HL-60/S4 treated with retinoic acid at 250 ng/mL for 4 days and 3 days (cell line): ENCODE results near the gene COL6A2.

Experiments used
- in situ Hi-C: fragments of 300-500 bp; cut with MboI; formaldehyde crosslinking; loops from 2 replicates; pipeline ENCODE4 v1.7.0; 2022; ENCODE audit warnings: low sequenced_read_pairs

The COL6A2 gene

DNA sequence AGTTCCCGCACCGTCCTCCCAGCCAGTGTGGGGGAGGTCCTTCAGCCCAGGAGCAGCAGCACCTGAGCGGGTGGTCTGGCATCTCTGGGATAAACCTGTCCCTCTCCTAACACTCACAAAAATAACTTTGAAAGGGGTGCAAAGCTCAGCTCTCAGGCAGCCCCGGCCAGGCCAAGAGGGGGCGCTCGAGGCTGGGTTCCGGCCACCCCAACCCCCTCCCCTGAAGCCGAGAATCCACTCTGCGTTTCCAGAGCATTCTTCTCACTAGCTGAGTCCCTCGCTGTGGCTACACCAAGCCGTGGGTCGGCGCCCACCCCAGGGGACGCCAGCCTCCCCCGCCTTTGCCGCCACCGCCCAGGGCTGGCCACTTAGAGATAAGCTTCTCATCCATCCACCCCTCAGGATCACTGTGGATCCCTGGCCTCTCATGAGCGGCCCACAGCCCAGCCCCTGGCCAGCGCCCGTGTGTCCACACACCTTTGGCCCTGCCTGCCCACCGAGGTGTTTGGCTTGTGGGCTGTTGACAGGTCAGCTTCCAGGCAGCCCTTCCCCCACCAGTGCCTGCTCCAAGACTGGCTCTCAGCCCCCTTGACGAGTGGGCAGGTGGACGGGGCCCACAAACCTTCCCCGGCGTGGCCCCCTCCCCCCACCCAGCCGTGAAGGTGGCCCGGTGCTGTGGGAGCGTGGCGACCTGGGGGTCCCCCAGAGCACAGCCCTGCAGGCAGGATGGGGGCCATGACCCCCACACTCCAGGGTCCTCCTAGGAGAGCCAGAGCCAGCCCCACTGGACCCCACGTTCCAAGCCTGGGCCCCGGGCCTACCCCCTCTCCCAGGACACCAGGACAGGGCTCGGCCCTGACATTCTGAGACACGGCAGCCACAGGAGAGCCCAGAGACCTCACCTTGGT, 55.6 kb downstream of the COL6A2 start:
- in situ Hi-C loops, result no loop called here

DNA sequence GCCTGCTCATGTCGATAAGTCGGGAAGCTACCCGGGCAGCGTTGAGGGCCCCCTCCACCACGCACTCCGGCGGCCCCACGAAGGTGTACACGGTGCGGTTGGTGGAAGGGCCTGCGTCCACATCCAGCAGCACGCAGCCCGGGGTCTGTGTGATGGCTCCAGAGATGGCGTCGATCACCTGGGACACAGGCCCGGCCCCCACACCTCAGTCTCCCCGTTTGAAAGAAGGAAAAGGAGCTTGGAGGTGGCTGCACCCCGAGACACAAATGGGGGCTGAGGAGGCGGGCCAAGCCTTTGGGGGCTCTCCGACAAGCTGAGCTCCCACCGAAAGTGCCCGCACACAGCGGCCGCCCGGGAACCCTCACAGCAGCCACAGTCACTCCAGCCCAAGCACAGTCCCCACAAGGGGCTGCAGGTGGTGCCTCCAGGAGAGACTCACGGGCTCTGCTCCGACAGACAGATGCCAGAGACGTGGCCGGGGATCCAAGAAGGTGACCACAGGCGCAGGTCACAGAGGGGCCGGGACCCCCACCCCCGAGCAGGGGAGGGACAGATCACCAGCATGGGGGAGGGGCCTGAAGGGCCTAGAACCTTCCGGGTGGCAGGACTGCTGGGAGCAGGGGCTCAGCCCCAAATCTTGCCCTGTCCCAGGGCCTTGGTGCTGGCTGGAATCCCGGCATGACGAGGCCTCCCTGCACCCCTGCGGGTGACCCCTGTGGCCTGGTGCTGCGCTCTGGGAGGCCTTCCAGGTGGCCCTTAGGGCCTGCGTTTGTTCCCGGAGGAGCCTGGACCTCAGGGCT, 56.4 kb downstream of the COL6A2 start:
- in situ Hi-C loops, result no loop called here

DNA sequence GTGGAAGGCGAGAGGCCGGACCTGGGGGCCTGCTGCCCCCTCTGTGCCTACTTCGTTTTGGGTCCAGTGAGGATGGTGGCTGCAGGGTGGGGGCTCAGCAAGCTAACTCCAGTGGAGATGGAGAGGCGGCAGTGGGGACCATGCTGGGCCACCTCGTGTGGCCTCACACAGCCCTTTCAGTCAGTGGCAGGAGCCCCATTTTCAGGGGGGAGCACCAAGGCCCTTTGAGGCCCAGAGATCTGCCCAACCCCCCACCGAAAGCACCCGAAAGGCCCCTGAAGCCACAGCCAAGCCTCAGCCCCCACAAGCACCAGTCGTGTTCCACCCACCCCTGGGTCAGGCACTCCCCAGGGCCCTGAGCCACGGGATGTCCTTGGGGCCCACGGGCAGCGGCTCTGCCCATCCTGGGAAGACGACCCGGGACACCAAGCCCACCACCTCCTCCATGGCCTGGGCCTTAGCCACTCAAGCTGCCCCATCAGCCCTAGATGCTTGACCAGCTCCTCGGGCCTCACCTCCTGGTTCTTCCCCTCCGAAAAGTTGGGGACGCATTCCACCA, 57.1 kb downstream of the COL6A2 start:
- in situ Hi-C loops, result no loop called here

DNA sequence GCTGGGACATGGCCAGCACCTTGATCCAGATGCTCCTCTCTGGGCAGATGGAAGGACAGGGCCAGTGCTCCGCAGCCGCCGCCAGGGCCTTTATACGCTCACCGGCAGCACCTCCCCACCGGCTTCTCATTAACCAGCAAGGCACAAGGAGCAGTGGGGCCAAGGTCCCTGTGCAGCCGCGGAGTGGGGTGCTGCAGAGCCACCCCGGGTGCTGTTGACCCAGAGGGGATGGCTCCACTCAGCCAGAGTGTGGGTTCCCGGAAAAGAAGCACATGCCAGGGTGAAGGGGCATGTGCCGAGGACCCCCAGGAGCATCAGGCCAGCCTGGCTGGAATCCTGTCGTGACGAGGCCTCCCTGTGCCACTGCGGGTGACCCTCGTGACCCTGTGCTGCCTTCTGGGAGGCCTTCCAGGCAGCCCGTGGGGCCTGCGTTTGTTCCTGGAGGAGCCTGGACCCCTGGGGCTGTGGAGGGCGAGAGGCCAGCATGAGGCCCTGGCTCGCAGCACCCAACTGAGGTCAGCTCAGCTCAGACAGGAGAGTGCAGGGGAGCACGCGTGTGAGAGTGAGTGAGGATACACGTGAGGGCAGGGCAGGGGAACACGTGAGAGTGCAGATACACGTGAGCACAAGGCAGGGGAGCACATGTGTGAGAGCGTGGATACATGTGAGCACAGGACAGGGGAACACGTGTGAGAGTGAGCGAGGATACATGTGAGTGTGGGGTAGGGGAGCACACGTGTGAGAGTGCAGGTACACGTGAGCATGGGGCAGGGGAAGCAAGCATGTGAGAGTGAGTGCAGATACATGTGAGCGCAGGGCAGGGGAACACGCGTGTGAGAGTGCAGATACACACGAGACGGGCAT, 57.8 kb downstream of the COL6A2 start, which contains the start of gene FTCD:
TSS of gene FTCD (minus strand) at position 66 of the 864 bp plus-strand sequence. CDS start at position 10, 56 bp downstream.
- in situ Hi-C loops, result no loop called here

DNA sequence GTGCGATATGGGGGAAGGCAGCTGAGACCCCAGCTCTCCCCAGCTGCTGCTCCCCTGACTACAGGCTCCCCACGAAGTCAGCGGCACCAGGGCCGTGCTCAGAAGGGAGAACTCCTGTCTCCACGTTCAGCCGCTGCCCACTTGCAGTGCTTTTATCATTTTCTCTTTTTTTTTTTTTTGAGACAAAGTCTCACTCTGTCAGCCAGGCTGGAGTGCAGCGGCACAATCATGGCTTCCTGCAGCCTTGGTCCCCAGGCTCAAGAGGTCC, 58.4 kb downstream of the COL6A2 start:
- in situ Hi-C loops, result no loop called here

DNA sequence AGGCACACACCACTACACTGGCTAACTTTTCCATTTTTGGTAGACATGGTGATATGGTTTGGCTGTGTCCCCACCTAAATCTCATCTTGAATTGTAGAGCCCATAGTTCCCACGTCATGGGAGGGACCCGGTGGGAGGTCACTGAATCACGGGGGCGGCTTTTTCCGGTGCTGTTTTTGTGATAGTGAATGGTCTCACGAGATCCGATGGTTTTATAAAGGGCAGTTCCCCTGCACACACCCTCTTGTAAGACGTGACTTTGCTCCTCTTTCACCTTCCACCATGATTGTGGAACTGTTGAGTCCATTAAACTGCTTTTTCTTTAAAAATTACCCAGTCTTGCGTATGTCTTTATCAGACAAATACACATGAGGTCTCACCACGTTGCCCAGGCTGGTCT, 58.8 kb downstream of the COL6A2 start:
- in situ Hi-C loops, result no loop called here

DNA sequence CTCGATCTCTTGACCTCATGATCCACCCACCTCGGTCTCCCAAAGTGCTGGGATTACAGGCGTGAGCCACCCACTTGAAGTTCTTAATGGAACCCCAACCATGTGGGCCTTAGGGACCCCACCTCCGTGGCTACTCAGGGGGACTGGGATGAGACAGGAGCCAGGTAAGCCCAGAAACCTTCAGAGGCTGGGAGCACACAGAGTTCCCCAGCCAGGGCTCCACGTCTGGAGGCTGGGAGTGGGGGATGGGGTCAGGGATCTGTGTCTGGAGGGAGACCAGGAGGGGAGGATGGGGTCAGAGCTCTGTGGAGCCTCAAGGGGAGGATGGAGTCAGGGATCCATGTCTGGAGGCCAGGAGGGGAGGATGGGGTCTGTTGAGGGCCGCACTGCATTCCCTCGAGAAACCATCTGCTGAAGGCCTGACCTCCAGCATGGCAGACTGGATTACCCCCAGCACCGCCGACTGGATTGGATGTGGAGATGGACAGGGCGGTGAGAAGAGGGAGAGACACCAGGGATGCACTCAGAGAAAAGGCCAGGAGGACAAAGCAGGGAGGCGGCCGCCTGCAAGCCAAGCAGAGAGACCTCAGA, 59.6 kb downstream of the COL6A2 start:
- in situ Hi-C loops, result no loop called here

DNA sequence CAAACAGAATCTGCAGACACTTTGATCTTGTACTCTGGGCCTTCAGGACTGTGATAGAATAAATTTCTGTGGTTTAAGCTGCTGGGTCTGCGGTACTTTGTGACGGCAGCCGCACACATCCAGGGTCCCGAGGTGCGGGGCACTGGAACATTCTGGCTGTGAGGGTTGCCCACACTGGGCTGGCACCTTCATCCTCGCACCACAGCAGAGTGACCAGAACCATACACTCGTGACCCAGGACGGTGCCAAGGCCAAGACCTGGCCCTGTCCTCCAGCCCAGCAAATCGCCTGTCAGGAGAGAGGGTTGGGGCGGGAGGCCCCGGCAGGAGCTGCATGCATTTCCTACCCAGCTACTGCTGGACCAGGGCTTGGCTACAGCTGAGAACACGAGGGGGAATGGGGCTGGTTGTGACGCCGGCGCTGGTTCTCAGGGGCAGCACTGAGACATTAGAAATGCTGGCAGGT, 60.1 kb downstream of the COL6A2 start:
- in situ Hi-C loops, result no loop called here

DNA sequence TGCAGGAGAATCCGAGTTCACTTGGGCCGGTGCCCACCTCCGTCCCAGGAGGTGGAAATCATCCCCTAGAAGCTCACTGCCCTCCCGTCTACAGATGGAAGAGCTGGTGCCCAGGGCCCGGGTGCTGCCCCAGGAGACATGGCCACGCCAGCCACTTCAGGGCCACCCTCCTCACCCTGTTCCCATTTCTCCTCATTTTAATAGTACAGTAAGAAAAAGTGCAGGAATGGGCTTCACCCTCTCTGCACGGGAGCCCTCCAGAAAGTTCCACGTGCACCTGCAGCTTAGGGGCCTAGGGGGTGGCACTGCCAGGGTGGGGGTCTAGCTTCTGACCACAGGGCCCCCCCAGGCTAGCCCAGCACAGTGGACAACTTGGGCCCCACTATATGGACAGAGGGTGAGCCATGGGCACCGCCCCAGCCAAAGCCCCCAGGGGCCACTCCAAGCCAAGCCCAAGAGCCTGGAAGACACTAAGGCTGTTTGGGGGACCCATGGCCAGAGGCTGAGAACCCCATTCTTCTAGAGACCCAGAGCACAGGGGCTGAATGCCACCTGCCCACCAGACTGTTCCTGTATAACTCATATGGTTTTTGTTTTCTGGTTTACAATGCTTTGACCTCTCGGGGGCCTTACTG, 60.9 kb downstream of the COL6A2 start:
- in situ Hi-C loops, result no loop called here

DNA sequence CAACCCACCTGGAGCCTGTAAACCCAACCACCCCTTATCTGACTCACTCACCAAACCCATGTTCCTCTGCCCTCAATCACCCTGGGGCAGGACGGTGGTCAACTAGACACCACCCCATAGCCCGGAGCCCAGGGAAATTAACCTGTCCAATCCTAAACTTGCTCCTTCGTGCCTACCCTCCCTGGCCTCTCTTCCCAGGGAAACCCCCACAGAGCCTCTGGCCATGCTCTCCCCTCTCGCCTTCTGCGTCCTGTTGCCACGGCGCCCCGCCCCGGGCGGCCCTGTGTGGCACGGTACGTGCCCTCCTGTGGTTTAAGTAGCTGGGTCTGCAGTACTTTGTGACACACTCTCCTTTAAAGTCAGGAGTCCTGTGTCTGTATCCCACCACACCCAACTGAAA, 61.5 kb downstream of the COL6A2 start:
- in situ Hi-C loops, result no loop called here

DNA sequence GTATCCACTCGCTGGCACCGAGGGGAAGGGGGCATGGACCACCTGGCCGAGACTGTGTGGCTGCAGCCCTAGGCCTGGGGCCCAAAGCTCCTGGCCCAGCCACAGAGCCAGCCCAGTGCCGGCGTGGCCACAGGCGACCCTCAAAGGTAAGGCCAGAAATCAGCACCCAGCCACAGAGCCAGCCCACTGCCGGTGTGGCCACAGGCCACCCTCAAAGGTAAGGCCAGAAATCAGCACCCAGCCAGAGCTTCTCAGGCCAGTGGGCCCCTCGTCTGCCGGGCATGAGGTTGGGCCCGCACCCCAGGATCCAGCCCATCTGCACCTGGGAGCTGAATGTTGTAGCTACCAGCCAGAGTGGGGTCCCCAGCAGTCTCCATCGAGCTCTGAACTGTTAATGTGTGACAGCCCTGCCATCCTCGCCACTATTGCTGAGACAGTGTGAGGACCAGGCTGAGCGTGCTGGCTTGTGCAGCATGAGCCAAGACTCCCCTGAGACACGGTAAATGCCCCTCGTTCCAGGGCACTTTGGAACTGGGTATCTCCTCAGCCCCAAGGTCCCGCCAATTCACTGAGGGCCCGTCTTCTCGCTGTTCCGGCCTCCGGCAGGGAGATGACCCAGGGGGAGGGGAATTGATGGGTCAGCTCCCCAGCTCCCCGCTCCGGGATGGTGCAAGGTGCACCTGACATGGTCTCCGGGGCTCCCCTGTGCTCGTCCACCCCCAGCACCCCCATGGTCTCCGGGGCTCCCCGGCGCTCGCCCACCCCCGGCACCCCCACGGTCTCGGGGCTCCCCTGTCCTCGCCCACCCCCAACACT, 62.1 kb downstream of the COL6A2 start:
- in situ Hi-C loops, result no loop called here

DNA sequence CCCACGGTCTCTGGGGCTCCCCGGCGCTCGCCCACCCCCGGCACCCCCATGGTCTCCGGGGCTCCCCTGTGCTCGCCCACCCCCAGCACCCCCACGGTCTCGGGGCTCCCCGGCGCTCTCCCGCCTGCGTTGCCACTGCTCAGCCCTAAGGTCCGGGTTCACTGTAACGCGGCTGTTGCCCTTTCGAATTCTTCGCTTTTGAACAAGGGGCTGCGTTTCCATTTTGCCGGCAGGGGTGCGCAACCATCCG, 62.7 kb downstream of the COL6A2 start:
- in situ Hi-C loops, result no loop called here

DNA sequence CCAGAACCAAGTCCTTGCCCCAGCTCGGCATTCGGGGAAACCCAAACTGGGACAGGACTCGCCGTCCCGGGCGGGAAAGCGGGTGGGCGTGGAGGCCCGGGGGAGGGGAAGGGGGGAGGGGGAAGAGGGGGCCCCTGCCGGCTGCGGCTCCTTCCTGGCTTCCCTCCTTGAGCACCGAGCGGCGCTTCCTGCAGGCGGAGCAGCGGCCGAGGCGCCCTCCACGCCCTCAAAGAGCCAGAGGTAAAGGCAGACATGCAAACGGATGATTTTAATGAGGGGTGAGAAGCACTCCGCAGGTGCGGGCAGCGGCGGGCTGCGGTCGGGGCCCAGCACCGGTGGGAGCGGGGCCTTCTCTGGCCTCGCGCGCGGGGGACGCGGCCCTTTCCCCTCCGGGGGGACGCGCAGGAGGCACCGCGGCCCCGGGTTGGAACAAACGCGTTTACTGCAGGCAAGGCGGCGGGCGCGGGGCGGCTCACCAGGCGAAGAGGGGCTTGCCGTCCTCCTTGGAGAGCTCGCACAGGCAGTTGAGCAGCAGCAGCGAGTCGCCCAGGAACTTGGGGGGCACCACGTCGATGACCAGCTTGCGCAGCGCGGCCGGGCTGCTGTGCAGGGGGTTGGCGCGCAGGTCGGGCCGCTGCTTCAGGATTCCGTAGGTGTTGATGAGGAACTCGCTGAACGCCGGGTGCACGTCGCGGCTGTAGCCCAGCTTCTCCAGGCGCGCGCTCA, 63.2 kb downstream of the COL6A2 start:
- in situ Hi-C loops, result no loop called here

DNA sequence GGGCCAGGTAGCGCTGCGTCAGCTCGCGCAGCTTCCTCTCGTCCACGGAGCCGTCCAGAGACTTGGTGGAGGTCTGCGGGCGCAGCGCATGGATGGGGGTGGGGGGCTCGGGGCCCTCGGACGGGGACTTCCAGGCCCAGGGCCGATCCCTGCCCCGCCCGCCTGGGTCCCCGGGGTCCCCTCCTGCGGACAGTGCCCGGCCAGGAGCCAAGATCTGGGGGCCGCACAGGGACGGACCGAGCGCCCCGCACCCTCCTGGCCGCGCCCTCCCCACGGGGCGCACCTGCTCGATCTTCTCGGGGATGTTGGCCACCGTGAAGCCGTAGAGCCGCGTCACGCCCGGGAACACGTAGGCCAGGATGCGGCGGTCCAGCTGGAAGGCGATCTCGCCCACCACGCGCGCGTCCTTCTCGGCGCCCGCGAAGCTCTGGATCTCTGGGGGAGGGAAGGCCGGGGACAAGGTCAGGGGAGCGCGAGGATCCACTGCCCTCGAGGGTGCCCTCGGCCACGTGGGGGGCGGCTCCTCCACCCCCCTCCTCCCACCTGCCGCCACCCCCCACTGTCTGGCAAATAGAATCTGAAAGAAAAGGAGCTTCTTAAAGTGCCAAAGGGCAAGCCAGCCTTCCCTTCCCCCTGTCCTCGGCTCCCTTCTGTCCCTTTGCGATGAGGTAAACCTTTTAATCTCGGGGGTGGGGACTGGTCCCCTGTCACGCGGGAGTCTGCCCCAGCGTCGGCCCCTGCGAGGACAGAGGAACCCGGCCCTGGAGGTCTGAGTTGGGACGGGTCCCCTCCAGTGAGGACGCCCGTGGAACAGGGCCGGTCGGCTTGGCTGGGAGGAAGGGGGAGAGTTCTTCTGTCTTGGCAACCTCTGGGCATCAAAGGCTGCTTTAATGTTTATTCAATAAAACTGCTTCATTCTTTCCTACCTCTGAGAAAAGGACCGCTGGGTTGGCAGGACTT, 64.0 kb downstream of the COL6A2 start:
- in situ Hi-C loops, result no loop called here

DNA sequence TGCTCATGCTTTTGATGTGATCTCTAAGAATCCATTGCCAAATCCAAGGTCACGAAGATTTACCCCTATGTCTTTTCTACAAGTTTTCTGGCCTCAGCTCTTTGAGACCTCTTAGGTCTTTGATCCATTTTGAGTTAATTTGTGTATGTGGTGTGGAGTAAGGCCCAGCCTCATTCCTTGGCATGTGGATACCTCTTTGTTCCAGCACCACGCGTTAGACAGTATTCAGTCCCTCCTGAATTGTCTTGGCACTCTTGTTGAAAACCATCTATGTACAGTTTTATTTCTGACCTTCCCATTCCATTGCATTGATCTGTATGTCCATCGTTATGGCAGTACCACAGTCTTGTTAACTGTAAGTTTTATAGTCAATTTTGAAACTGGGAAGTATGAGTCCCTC, 65.5 kb downstream of the COL6A2 start:
- in situ Hi-C loops, result no loop called here

DNA sequence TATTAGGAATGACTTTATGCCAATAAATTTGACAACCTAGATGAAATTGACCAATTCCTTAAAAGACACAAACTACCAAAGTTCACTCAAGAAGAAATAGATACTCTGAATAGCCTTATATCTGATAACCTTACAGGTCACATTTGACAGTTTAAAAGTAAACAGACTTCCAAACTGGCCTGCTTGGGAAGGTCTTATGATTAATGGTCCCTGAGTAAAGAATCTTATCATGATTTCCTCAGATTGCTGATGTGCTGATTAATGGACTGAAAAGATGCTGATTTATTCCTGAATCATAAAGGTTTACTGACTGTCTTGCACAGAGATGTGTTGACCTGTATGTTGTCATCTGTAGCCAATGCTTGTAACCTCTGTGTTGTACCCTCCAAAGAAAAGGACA, 67.2 kb downstream of the COL6A2 start:
- in situ Hi-C loops, result no loop called here

DNA sequence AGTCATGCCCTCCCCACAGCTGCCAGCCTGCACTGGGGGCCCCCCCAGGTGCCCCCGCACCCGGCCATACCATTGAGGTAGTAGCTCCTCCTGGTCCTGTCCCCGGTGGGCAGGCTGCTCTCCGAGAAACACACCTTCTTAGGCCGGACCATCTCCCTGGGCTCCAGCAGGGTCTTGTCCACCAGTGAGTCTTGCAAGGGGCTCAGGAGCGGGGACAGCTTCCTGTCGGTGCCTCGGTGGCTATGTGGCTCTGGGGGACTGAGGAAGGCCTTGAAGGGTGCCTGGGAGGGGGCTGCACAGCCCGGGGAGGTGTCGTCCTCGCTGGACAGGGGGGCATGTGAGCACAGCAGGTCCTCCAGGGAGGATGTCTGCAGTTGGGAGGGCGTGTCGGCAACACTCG, 70.3 kb downstream of the COL6A2 start:
- in situ Hi-C loops, result no loop called here
